AG09319 (cell line): Measurements from ENCODE around the gene AGPAT2.
A peak's percentile ranks its signal among the peaks of the same experiment; 100 is the strongest.

Source experiments
- DNase-seq: peaks from one replicate; pipeline ENCODE4 v3.0.0-alpha.2; 2010; ENCODE audit warnings: low read depth; ENCODE audit errors: extremely low read depth
- TF ChIP-seq, protein P1 (sequence below): IDR thresholded peaks from 2 replicates; pipeline ENCODE4 v1.5.1; 2011; ENCODE audit warnings: low read depth, mild to moderate bottlenecking, inconsistent platforms, low read length, moderate library complexity

Gene AGPAT2

DNA sequence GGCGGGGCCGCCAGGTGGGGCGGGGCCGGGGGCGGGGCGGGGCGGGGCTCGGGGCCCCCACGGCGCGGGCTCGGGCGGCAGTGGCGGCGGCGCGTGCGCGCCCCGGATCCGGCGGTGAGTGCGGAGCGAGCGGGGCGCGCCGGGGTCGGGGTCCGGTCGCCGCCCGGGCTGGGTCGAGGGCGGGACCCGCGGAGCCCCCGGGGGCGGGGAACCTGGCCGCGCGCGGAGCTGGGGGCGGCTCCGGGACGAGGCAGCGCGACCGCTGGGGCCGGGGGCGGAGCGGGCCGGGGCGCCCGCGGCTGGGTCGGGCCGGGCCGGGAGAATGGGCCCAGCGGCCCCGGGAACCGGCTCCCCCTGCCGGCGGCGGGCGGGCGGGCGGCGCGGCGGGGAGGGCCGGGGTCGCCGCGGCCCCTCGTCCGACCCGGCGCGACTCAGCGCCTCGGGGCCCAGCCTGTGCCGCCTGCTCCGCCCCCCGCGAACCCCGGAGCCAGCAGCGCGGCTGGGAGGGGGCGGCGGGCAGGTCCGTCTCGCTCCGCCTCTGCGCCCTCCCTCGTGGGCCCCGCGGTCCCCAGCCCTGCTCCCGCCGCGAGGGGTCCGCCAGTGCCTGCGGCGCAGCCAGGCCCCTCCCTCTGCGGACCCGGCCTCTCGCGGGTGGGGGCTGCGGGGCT, 21.4 kb downstream of the AGPAT2 start:
- no peak for DNase-seq
- TF ChIP-seq, protein P1, sequence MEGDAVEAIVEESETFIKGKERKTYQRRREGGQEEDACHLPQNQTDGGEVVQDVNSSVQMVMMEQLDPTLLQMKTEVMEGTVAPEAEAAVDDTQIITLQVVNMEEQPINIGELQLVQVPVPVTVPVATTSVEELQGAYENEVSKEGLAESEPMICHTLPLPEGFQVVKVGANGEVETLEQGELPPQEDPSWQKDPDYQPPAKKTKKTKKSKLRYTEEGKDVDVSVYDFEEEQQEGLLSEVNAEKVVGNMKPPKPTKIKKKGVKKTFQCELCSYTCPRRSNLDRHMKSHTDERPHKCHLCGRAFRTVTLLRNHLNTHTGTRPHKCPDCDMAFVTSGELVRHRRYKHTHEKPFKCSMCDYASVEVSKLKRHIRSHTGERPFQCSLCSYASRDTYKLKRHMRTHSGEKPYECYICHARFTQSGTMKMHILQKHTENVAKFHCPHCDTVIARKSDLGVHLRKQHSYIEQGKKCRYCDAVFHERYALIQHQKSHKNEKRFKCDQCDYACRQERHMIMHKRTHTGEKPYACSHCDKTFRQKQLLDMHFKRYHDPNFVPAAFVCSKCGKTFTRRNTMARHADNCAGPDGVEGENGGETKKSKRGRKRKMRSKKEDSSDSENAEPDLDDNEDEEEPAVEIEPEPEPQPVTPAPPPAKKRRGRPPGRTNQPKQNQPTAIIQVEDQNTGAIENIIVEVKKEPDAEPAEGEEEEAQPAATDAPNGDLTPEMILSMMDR, result no peak; the same call in 1 of the 2 replicates

DNA sequence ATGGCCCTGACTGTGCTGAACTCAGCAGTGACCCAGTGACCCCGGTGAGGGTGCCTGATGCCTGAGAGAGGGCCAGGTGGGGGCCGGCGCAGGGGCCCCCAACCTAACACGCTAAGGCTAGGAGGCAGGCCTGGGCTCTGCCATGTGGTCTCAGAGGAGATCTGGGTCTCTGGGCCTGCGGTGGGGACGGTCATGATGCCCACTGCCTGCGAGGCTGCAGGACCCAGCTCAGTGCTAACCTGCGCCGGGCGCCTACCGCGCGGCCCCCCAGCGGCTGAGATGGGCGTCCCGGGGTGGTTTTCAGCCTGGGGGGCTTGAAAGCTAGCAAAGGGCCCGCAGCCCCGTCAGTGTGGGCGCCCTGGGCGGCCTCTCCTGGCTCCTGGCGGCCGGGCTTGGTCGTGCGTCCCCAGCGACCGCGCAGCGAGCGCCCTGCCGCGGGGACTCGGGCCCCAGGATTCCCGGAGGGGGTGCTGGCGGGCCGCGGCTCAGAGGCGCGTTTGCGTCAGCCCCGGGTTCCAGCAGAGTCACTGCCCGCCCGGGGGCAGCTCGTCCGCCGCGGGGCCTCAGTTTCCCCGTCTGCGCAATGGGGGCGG, 22.1 kb downstream of the AGPAT2 start:
- TF ChIP-seq, protein P1, result peak; percentile 4
- DNase-seq, result no peak

DNA sequence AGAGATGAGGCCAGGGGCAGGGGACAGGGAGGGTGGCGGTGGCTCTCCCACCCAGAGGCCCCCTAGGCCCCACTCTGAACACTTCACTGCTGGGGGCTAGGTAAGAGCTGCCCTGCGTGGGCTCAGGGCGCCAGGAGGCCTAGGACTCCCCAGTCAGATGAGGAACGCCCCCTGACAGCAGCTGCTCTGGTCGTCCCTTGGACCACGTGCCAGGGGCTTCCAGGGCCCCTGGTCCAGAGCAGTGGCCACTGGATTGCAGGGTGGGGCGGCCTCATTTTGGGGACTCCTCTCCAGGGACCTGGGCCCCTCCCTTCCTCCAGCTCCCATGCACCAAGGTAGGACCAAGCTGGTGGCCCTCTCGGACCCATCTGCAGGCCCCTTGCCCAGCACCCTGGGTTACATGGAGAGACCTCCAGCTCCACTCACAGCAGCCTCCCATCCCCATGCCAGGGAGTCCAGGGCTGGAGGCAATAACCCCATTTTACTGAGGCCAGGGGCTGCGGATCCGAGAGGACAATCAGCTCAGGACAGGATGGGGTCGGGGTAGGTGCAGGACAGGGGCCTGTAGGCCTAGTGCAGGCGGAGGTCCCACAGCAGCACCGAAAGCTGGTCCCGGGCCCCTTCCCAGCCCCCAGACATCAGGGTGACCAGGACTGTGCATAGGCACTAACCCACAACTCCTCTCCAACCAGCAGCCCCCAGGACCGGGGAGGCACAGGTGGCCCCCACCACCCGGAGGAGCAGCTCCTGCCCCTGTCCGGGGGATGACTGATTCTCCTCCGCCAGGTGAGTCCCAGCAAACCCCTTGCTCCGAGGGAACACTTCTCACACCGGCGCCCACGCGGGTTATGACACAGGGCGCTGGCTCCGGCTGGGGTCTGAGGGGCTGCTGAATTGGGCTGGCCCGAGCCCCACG, 23.0 kb downstream of the AGPAT2 start:
- TF ChIP-seq, protein P1, result no peak
- no peak for DNase-seq

DNA sequence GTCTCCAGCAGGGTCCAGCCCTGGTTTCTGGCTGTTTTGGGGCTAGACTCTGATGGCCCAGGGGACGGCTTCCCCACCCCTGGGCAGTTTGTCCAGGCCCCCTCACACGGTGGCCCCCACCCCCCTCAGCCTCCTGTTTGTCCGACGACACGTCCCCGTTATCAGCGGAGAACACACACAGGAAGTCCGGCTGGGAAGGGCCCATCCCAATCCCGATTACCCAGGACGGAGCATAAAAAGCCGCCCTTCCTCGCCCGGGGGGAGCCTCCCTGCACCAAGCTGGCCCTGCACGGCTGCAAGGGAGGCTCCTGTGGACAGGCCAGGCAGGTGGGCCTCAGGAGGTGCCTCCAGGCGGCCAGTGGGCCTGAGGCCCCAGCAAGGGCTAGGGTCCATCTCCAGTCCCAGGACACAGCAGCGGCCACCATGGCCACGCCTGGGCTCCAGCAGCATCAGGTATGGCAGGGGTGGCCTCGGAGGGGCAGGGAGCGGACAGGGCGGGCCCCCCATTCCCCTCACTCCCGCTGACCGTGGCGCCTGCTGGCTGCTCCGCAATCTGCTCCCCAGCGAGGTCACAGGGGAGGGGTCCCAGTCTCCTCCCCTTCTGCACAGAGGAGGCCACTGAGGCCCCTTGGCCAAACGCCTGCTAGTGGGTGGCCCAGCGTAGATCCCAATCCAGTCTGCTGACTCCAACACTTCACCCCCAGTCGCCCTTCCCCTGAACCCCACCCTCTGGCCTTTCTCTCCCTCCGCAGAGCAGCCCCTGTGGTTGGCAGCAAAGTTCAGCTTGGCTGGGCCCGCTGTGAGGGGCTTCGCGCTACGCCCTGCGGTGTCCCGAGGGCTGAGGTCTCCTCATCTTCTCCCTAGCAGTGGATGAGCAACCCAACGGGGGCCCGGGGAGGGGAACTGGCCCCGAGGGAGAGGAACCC, 24.3 kb downstream of the AGPAT2 start, which contains the start of gene EGFL7:
EGFL7 (plus strand) TSS at position 261 of the 926 bp plus-strand sequence. CDS start 5,367 bp downstream, outside the sequence.
- no peak for DNase-seq
- TF ChIP-seq, protein P1, result no peak

DNA sequence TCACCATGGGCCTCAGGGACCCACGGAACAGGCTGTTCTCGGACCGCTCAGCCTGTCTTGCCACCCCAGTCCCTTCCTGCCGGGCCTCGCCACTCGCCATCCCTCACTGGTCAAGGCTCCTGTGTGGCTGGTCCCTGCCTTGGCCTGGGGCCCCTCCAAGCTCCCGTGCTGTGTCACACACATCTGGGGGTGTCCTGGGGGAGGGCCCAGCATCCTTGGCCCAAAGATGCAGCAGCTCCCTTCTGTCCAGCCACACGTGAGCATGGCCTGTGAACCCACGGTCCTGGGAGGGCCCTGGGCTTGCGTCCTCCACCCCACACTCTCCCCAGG, 25.0 kb downstream of the AGPAT2 start:
- DNase-seq, result no peak
- TF ChIP-seq, protein P1, result no peak

DNA sequence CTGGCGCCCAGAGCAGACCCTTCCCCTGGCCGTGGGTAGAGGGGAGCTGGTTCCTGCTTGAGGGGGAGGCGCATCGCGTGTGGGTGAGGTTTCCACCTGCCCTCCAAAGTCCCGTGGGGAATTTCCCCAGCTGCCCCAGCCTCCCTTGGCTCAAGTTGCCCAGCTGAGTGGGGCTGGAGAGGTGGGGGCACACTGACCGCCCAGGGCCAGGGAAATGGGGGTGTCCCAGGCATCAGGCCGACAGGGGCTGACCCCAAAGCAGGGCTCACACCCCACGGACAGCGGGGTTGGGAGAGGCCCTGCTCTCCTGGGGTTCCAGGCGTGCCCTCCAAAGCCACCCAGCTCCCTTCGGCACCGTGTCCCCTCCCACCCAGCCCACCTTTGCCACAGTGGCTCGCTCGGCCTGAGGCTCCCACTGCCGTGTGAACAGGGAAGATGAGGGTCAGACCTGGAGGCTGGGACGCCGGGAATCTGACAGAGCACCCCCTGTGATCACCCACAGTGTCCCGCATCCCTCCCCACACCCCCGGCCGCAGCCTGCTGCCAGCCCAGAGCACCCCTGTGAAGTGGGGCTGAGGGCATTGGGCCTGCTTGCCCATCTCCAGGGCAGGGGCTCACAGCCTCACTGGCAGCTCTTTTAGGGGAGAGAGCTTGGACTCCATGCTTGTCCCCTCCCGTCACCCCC, 25.5 kb downstream of the AGPAT2 start:
- TF ChIP-seq, protein P1, result no peak
- DNase-seq, result no peak
